Retinal pigment epithelial cell (primary cell): Measurements from ENCODE around the gene RAB29.
A peak's percentile ranks its signal among the peaks of the same experiment; 100 is the strongest.

Experiments
- DNase-seq: peaks from one replicate; pipeline ENCODE4 v3.0.0-alpha.2; 2010; ENCODE audit warnings: low read depth
- H3K4me3 ChIP-seq: 2 replicates; pipeline ENCODE4 v1.5.1; 2011; ENCODE audit warnings: mild to moderate bottlenecking, low read length, control low read depth, moderate library complexity
- TF ChIP-seq, protein P1 (sequence below): conservative IDR thresholded peaks from 2 replicates; pipeline ENCODE4 v1.5.1; 2011; ENCODE audit warnings: low read depth, low read length, control low read depth, inconsistent platforms

RAB29 gene

DNA sequence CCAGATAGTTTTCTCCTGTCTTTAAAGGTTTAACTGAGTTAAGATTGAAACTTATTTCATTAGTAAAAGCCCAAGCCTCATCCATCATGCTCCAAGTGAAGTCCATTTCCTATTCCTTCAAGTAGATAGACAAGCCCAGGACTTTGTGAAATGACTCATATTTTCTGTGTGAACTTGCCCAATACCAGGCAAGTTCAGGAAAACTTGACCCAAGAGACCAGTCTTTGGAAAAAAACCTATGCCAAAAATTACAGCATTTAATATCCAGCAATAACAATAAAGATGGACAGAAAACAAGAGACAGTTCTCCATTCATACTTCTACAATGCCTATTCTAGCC lies 405 bp upstream of the RAB29 start:
- TF ChIP-seq, protein P1, sequence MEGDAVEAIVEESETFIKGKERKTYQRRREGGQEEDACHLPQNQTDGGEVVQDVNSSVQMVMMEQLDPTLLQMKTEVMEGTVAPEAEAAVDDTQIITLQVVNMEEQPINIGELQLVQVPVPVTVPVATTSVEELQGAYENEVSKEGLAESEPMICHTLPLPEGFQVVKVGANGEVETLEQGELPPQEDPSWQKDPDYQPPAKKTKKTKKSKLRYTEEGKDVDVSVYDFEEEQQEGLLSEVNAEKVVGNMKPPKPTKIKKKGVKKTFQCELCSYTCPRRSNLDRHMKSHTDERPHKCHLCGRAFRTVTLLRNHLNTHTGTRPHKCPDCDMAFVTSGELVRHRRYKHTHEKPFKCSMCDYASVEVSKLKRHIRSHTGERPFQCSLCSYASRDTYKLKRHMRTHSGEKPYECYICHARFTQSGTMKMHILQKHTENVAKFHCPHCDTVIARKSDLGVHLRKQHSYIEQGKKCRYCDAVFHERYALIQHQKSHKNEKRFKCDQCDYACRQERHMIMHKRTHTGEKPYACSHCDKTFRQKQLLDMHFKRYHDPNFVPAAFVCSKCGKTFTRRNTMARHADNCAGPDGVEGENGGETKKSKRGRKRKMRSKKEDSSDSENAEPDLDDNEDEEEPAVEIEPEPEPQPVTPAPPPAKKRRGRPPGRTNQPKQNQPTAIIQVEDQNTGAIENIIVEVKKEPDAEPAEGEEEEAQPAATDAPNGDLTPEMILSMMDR: no peak
- peak overlapping the region; percentile 91 for H3K4me3 ChIP-seq
- DNase-seq: no peak

DNA sequence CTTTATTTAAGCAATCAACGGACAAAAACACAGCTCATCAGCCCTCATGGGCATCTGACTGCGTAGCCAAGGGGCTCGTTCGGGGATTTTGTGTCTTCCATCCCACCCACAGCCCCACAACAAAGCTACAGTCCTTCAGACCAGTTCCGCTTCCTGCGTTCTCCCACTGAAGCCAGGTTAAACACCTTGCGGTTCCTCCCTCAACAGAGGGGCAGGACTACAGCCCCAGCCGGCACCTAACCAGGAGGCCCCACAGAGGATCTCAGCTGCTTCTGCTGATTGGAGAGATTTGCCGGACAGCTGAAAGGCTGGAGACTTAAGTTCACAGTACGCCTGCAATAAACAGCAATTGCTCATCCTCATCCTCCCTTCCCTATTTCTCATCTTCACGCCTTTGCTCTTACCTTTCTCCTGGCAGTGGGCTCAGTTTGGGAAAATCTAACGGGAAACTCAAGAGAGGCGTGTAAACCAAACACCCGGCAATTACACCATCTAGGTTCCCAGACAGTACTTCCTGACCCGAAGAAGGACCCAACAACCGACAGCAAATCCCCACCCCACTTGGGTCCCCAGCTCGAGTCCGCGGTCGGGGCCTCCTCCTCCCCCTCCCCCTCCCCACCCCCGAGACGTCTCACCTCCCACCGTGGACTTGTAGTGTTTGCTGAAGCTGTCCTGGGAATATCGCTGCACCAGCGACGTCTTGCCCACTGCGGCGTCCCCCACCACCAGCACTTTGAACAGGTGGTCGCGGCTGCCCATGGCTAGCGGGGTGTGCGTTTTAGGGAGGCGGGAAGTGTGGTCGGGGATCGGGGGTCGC lies 876 bp downstream of the RAB29 start:
- no peak for DNase-seq
- peak overlapping the region; percentile 91 for H3K4me3 ChIP-seq
- TF ChIP-seq, protein P1: no peak

DNA sequence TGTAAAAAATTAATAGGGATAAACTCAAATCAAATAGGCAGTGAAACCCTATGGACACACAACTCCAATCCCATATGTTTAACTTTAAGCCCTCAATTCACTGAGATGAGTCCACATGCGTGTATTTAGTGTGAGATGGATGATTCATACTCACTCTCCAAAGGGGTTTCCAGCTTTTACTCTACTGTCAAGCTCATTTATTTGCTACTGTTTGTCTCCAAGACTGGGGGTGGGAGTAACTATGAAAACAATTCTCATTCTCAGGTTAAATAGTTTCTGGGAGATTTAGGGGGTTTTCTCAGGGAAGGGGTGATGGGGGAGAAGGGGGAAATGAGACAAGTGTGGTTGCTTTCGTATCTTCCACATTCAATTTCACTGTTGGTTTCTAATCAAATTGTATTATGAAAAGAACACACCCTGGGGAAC lies 2.7 kb downstream of the RAB29 start:
- DNase-seq: no peak
- TF ChIP-seq, protein P1: no peak
- H3K4me3 ChIP-seq: no peak overlapping the region

DNA sequence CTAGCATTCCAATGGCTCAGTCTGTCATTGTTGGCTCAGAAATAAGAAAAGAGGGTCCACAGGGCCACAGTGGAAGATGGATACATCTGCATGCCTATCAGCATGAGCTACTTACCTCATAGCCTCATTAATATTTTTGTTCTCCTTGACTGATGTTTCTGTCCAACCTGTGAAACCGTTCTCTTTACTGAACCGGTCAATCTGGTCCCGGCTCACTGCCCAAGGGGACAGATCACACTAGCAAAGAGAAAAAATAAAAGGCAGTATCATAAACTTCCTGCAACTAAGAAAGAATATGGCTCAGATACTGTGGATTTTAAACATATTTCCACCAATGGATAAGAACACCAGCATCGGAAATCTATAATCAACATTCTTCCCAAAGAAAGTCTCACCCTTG lies 4.7 kb downstream of the RAB29 start:
- no peak for DNase-seq
- TF ChIP-seq, protein P1: no peak

DNA sequence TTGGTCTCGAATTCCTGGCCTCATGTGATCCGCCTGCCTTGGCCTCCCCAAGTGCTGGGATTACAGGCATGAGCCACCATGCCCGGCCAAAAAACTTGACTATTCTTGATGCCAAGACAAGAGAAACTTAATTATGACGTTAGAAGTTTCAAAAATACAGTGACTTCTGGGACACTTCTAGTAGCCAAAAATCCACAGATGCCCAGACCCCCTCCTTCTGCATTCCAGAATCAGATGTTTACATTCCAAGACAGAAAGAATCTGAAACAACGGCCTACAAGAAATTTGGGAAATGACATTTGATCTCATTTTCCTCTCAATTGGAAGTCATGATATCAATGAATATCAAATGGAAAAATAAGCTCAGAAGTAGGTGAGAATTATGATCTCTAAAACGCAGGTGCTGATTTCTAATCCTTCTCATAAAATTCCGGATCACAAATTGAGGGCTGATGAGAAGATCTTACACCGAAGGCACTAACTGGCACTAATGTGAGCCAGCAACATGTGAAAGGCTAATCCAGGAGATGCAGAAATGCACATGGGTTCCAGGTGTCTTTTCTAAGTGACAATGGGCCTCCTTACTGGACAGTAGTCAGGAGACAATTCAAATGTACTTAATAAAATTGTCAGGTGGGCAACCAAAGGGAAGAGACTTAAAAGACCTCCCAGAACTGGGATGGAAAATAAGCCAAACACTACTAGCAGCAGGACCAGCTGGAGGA lies 5.5 kb downstream of the RAB29 start:
- TF ChIP-seq, protein P1: no peak
- no peak overlapping the region for H3K4me3 ChIP-seq
- DNase-seq: no peak

More for the DNA sequence above, 4.7 kb downstream of the RAB29 start:
- no peak overlapping the region for H3K4me3 ChIP-seq

DNA sequence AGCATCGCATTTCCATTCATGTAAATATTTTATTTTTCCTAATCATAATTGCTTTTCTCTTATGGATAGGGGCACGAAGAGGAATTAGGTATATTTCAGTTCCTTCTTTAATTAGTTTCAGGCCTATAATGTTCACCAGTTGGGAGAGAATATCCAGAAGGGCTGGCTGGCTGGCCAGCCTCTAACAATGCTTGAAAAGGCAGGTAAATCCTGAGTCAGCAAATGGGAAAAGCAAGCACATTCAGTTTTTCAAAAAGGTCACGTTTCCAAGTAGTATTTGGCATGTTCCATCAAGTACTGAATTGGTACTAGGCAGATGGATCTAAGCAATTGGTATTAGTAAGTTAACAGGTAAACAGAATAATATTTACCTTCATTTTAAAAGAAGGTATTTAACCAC lies 8.0 kb downstream of the RAB29 start:
- DNase-seq: no peak
- TF ChIP-seq, protein P1: no peak
- H3K4me3 ChIP-seq: no peak overlapping the region

DNA sequence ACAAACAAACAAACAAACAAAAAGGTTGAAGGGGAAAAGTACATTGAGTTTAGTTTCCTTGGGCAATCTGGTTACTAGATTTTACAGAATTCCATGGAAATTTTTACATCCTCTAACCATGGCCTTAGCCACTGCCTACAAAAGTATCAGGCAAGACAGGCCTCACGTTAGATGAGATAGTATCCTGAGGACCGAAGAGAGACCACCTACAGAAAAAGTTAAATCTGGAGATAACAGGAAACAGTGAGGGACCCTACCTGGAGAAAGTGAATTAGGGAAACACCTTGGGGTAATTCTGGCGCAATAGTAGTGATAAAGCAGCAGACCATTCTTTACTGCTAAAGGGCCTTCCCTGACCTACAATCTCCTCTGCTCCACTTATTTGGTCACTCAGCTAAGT lies 8.7 kb downstream of the RAB29 start:
- no peak for DNase-seq
- TF ChIP-seq, protein P1: no peak
- H3K4me3 ChIP-seq: no peak overlapping the region
